Liver (tissue), 9 donors: Measurements from ENCODE around the gene RIOK1. TPM values are rescaled to one million over a fixed set of nuclear protein-coding genes. Genes with fewer than 3 reads are reported as not detected.

Experiments used
- DNase-seq: peaks from one replicate; pipeline ENCODE4 v3.0.0-alpha.2; 2017; ENCODE audit warnings: low spot score
- H3K27ac ChIP-seq, 2 donors: one replicate each; pipeline ENCODE4 v1.7.0; 2013; ENCODE audit warnings: inconsistent platforms in 2 of 2, low read length in 2 of 2, control low read depth in 1 of 2, low read depth in 1 of 2, mild to moderate bottlenecking in 1 of 2
- H3K27me3 ChIP-seq, 4 donors: one replicate each; pipeline versions ENCODE4 v1.6.1 to v1.7.0; 2013; ENCODE audit warnings: low read length in 3 of 4, inconsistent platforms in 1 of 4, mild to moderate bottlenecking in 1 of 4, moderate library complexity in 1 of 4; ENCODE audit not compliant: control insufficient read depth in 4 of 4, insufficient read depth in 4 of 4
- H3K36me3 ChIP-seq, 4 donors: one replicate each; pipeline versions ENCODE4 v1.6.1 to v1.7.0; 2013; ENCODE audit warnings: low read length in 3 of 4, mild to moderate bottlenecking in 3 of 4, low read depth in 1 of 4, moderate library complexity in 1 of 4; ENCODE audit not compliant: control insufficient read depth in 4 of 4, insufficient read depth in 3 of 4
- H3K4me1 ChIP-seq, 4 donors: one replicate each; pipeline versions ENCODE4 v1.6.1 to v1.7.0; 2013; ENCODE audit warnings: low read length in 3 of 4, mild to moderate bottlenecking in 3 of 4, moderate library complexity in 1 of 4; ENCODE audit not compliant: control insufficient read depth in 4 of 4, insufficient read depth in 4 of 4
- H3K4me3 ChIP-seq, 3 donors: one replicate each; pipeline versions ENCODE4 v1.6.1 to v1.7.0; 2013; ENCODE audit warnings: low read length in 3 of 3, control low read depth in 1 of 3, low read depth in 1 of 3, mild to moderate bottlenecking in 1 of 3
- H3K9ac ChIP-seq, 2 donors: one replicate each; pipeline ENCODE4 v1.7.0; 2013; ENCODE audit warnings: low read length in 2 of 2, mild to moderate bottlenecking in 2 of 2, moderate library complexity in 2 of 2, control low read depth in 1 of 2, low read depth in 1 of 2
- H3K9me3 ChIP-seq, 4 donors: one replicate each; pipeline versions ENCODE4 v1.6.1 to v1.7.0; 2013; ENCODE audit warnings: low read length in 3 of 4; ENCODE audit not compliant: control insufficient read depth in 4 of 4
- EGR1 ChIP-seq, 2 donors: IDR thresholded peaks; 2 replicates each; pipeline ENCODE4 v1.6.1; 2016 to 2018; ENCODE audit warnings: antibody characterized with exemption in 2 of 2, low read depth in 2 of 2
- FOXA1 ChIP-seq: IDR thresholded peaks from 2 replicates; pipeline ENCODE4 v1.6.1; 2016; ENCODE audit warnings: antibody characterized with exemption
- FOXA2 ChIP-seq: IDR thresholded peaks from 2 replicates; pipeline ENCODE4 v1.6.1; 2016; ENCODE audit warnings: antibody characterized with exemption
- GABPA ChIP-seq, 2 donors: IDR thresholded peaks in 1 of 2; conservative IDR thresholded peaks in 1 of 2; 2 replicates each; pipeline ENCODE4 v1.6.1; 2016; ENCODE audit warnings: antibody characterized with exemption in 2 of 2, mild to moderate bottlenecking in 1 of 2, moderate library complexity in 1 of 2
- HNF4A ChIP-seq, 2 donors: conservative IDR thresholded peaks; 2 replicates each; pipeline ENCODE4 v1.6.1; 2016; ENCODE audit warnings: antibody characterized with exemption in 2 of 2, mild to moderate bottlenecking in 2 of 2
- HNF4G ChIP-seq: IDR thresholded peaks from 2 replicates; pipeline ENCODE4 v1.6.1; 2016; ENCODE audit warnings: antibody characterized with exemption
- JUND ChIP-seq, 2 donors: IDR thresholded peaks; 2 replicates each; pipeline ENCODE4 v1.6.1; 2016; ENCODE audit warnings: antibody characterized with exemption in 2 of 2
- MAX ChIP-seq: IDR thresholded peaks from 2 replicates; pipeline ENCODE4 v1.6.1; 2016; ENCODE audit warnings: antibody characterized with exemption
- NR2F2 ChIP-seq: IDR thresholded peaks from 2 replicates; pipeline ENCODE4 v1.6.1; 2016; ENCODE audit warnings: antibody characterized with exemption
- RAD21 ChIP-seq, 2 donors: IDR thresholded peaks; 2 replicates each; pipeline ENCODE4 v1.6.1; 2016; ENCODE audit warnings: antibody characterized with exemption in 2 of 2, mild to moderate bottlenecking in 2 of 2
- RXRA ChIP-seq, 2 donors: IDR thresholded peaks; 2 replicates each; pipeline ENCODE4 v1.6.1; 2017 to 2018; ENCODE audit warnings: antibody characterized with exemption in 2 of 2, mild to moderate bottlenecking in 1 of 2
- SP1 ChIP-seq: IDR thresholded peaks from 2 replicates; pipeline ENCODE4 v1.6.1; 2018; ENCODE audit warnings: antibody characterized with exemption, mild to moderate bottlenecking
- TAF1 ChIP-seq: conservative IDR thresholded peaks from 2 replicates; pipeline ENCODE4 v1.6.1; 2016; ENCODE audit warnings: antibody characterized with exemption, mild to moderate bottlenecking
- YY1 ChIP-seq: IDR thresholded peaks from 2 replicates; pipeline ENCODE4 v1.6.1; 2016; ENCODE audit warnings: antibody characterized with exemption, mild to moderate bottlenecking
- ZBTB33 ChIP-seq: IDR thresholded peaks from 2 replicates; pipeline ENCODE4 v1.6.1; 2016; ENCODE audit warnings: antibody characterized with exemption
- WGBS: extraction: QIAGEN DNeasy Blood & Tissue Kit; methylation state at CpG from one replicate; pipeline ENCODE4 v1.1.7; 2013; 5-methylcytosine and 5-hydroxymethylcytosine counted together
- polyA plus RNA-seq, 2 donors: library from polyadenylated mRNA; stranded (reverse) in 1 of 2; unstranded in 1 of 2; fragments of 200-250 nt in 1 of 2; fragments of >200 nt in 1 of 2; fragmentation: Nextera tagmentation in 1 of 2; extraction: Ambion mirVana in 1 of 2; gene quantifications; one replicate each; pipeline versions ENCODE4 v1.2.1 to v1.2.3, GENCODE V29; 2013 to 2015
- total RNA-seq, 2 donors: library from RNA; depleted of rRNA; stranded (reverse); fragments of >200 nt; gene quantifications; one replicate each; pipeline ENCODE4 v1.2.3, GENCODE V29; 2014
- TF ChIP-seq, protein P1 (sequence below): IDR thresholded peaks from 2 replicates; pipeline ENCODE4 v1.6.1; 2016; ENCODE audit warnings: antibody characterized with exemption, mild to moderate bottlenecking
- TF ChIP-seq, protein P2 (sequence below): IDR thresholded peaks from 2 replicates; pipeline ENCODE4 v1.6.1; 2016; ENCODE audit warnings: antibody characterized with exemption
- TF ChIP-seq, protein P3 (sequence below): fragments of 150-350 bp; IDR thresholded peaks from 2 replicates; pipeline ENCODE4 v1.5.1; 2017; ENCODE audit warnings: improper control_type of control experiment, low read depth, low read length; ENCODE audit not compliant: missing input control
- donor health status: healthy.
- donor health status: healthy.
- donor health status: healthy.
- donor health status: healthy.
- donor health status: healthy.

The RIOK1 gene
- total and polyA plus RNA-seq, 4 donors: 4.8 to 10.0 (median 6.6) TPM

GRCh38 chr6:7451326-7451725 is 61.7 kb downstream of the RIOK1 start:
- Histone ChIP-seq H3K27me3 (no peaks in the 10 kb centered on the region), H3K9ac (no peak overlapping the region), H3K4me1 (no peaks in the 10 kb centered on the region), H3K36me3 (no peaks in the 10 kb centered on the region), H3K27ac (no peak overlapping the region), H3K4me3 (no peak overlapping the region), H3K9me3 (no peaks in the 10 kb centered on the region)
- WGBS: 57% methylated on average over 4 of the region's 4 CpGs
- no peak for TF ChIP-seq TAF1
- no peak for DNase-seq

GRCh38 chr6:7452898-7453297 is 63.3 kb downstream of the RIOK1 start:
- Histone ChIP-seq H3K4me1 (no peaks in the 10 kb centered on the region), H3K27me3 (no peaks in the 10 kb centered on the region), H3K9me3 (no peaks in the 10 kb centered on the region), H3K9ac (no peak overlapping the region), H3K27ac (no peak overlapping the region), H3K4me3 (no peak overlapping the region), H3K36me3 (no peaks in the 10 kb centered on the region)
- WGBS: 71% methylated on average over 6 of the region's 6 CpGs
- DNase-seq: no peak
- no peak for TF ChIP-seq RAD21 (IDR thresholded peaks at IDR 0.05)
- TF ChIP-seq FOXA1: no peak
- no peak for TF ChIP-seq YY1
- TF ChIP-seq HNF4G: no peak
- TF ChIP-seq, protein P1, sequence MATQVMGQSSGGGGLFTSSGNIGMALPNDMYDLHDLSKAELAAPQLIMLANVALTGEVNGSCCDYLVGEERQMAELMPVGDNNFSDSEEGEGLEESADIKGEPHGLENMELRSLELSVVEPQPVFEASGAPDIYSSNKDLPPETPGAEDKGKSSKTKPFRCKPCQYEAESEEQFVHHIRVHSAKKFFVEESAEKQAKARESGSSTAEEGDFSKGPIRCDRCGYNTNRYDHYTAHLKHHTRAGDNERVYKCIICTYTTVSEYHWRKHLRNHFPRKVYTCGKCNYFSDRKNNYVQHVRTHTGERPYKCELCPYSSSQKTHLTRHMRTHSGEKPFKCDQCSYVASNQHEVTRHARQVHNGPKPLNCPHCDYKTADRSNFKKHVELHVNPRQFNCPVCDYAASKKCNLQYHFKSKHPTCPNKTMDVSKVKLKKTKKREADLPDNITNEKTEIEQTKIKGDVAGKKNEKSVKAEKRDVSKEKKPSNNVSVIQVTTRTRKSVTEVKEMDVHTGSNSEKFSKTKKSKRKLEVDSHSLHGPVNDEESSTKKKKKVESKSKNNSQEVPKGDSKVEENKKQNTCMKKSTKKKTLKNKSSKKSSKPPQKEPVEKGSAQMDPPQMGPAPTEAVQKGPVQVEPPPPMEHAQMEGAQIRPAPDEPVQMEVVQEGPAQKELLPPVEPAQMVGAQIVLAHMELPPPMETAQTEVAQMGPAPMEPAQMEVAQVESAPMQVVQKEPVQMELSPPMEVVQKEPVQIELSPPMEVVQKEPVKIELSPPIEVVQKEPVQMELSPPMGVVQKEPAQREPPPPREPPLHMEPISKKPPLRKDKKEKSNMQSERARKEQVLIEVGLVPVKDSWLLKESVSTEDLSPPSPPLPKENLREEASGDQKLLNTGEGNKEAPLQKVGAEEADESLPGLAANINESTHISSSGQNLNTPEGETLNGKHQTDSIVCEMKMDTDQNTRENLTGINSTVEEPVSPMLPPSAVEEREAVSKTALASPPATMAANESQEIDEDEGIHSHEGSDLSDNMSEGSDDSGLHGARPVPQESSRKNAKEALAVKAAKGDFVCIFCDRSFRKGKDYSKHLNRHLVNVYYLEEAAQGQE: no peak
- TF ChIP-seq RXRA (IDR thresholded peaks at IDR 0.05): no peak
- no peak for TF ChIP-seq MAX
- no peak for TF ChIP-seq EGR1 (IDR thresholded peaks at IDR 0.05; ENCODE audit: low read depth in 2 of 2)
- no peak for TF ChIP-seq FOXA2
- TF ChIP-seq JUND (IDR thresholded peaks at IDR 0.05): no peak
- TF ChIP-seq, protein P2, sequence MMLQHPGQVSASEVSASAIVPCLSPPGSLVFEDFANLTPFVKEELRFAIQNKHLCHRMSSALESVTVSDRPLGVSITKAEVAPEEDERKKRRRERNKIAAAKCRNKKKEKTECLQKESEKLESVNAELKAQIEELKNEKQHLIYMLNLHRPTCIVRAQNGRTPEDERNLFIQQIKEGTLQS: no peak
- no peak for TF ChIP-seq SP1
- TF ChIP-seq TAF1: no peak
- TF ChIP-seq GABPA (IDR thresholded peaks at IDR 0.05 in 1 of 2, conservative IDR thresholded peaks at IDR 0.05 in 1 of 2): no peak
- no peak for TF ChIP-seq NR2F2
- TF ChIP-seq HNF4A (conservative IDR thresholded peaks at IDR 0.05): no peak
- TF ChIP-seq, protein P3, sequence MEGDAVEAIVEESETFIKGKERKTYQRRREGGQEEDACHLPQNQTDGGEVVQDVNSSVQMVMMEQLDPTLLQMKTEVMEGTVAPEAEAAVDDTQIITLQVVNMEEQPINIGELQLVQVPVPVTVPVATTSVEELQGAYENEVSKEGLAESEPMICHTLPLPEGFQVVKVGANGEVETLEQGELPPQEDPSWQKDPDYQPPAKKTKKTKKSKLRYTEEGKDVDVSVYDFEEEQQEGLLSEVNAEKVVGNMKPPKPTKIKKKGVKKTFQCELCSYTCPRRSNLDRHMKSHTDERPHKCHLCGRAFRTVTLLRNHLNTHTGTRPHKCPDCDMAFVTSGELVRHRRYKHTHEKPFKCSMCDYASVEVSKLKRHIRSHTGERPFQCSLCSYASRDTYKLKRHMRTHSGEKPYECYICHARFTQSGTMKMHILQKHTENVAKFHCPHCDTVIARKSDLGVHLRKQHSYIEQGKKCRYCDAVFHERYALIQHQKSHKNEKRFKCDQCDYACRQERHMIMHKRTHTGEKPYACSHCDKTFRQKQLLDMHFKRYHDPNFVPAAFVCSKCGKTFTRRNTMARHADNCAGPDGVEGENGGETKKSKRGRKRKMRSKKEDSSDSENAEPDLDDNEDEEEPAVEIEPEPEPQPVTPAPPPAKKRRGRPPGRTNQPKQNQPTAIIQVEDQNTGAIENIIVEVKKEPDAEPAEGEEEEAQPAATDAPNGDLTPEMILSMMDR: no peak
- TF ChIP-seq ZBTB33: no peak
